Hair follicle dermal papilla cell (primary cell): Measurements from ENCODE around the gene RPL36A. TPM values are rescaled to one million over a fixed set of nuclear protein-coding genes. Genes with fewer than 3 reads are reported as not detected.

Experiments
- total RNA-seq: library from RNA; depleted of rRNA; stranded (reverse); fragments of >200 nt; gene quantifications from 2 replicates; pipeline ENCODE4 v1.2.3, GENCODE V29; 2012

Gene RPL36A
- 270 and 465 TPM in 2 replicates for total RNA-seq

GRCh38 chrX:101390664-101391525 lies at the start of gene RPL36A:
RPL36A (plus strand) TSS chrX:101391011; CDS start chrX:101391044, 33 bp downstream.

GRCh38 chrX:101348452-101349192 lies 42.2 kb upstream of the RPL36A start, which contains the start of gene TIMM8A:
TIMM8A (minus strand) TSS chrX:101348742; CDS start chrX:101348664, 78 bp downstream.

GRCh38 chrX:101385795-101386541 lies 4.8 kb upstream of the RPL36A start, which contains the start of gene BTK:
BTK (minus strand) TSS chrX:101386191; CDS start chrX:101375284, 10,907 bp downstream.

GRCh38 chrX:101407748-101408531 lies 17.1 kb downstream of the RPL36A start, which contains the start of the genes GLA and HNRNPH2:
GLA (minus strand) TSS chrX:101407925; CDS start chrX:101407903, 22 bp downstream.
HNRNPH2 (plus strand) TSS chrX:101408222; CDS start chrX:101411989, 3,767 bp downstream.

Other genes with a start within 250 kb of the RPL36A start
- 3.0 and 3.4 TPM in 2 replicates for gene DRP2, start 171.2 kb upstream of the RPL36A start, total RNA-seq
- 0.16 TPM in 1 of 2 replicates, not detected in the other for gene TAF7L, start 99.7 kb upstream of the RPL36A start, total RNA-seq
- gene TIMM8A, start 42.3 kb upstream of the RPL36A start, total RNA-seq: 2.7 and 4.7 TPM in 2 replicates
- not detected in 2 replicates for gene BTK, start 4.8 kb upstream of the RPL36A start, total RNA-seq
- 11.0 and 13.4 TPM in 2 replicates for gene GLA, start 16.9 kb downstream of the RPL36A start, total RNA-seq
- gene HNRNPH2, start 17.2 kb downstream of the RPL36A start, total RNA-seq: 55.3 and 60.6 TPM in 2 replicates
- 3.9 and 7.5 TPM in 2 replicates for gene ARMCX4, start 94.4 kb downstream of the RPL36A start, total RNA-seq
- gene ARMCX1, start 159.5 kb downstream of the RPL36A start, total RNA-seq: 56.1 and 59.1 TPM in 2 replicates
- 30.3 and 35.0 TPM in 2 replicates for gene ARMCX6, start 227.0 kb downstream of the RPL36A start, total RNA-seq
- 81.5 and 82.8 TPM in 2 replicates for gene ARMCX3, start 232.1 kb downstream of the RPL36A start, total RNA-seq